GM23248 (cell line): ENCODE measurements around the gene HDAC4.

Experiments
- EZH2 ChIP-seq: fragments of 200-600 bp; sonication (generic); IDR thresholded peaks from 2 replicates; pipeline ENCODE4 v1.6.1; 2018; ENCODE audit warnings: antibody characterized with exemption, mild to moderate bottlenecking; ENCODE audit not compliant: insufficient read depth, poor library complexity, severe bottlenecking
- EZH2phosphoT487 ChIP-seq: fragments of 200-600 bp; sonication (generic); IDR thresholded peaks from 2 replicates; pipeline ENCODE4 v1.6.1; 2018; ENCODE audit warnings: antibody characterized with exemption, moderate library complexity, mild to moderate bottlenecking, low read depth; ENCODE audit not compliant: insufficient read depth

DNA sequence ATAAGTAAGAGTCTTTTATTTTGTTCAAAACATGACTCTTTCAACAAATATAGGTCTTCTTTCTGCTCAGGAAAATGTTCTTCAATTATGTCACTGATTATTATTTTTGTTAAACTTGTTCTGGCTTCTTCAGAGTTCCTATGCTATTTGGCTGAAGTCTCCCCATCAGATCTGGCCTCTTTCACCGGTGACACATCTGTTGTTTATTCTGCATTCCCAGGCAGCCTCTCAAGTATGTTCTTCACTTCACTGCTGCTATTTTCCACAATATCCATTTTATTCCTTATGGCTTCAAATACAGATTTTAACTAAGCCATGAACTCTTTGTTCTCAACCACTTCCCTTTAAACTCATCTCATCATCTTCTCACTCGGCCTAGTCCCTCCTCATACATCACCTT is 45.7 kb downstream of the HDAC4 start:
- TF ChIP-seq EZH2phosphoT487: no peak
- TF ChIP-seq EZH2: no peak
